ENCODE measurements around the gene CCNH. TPM values are rescaled to one million over a fixed set of nuclear protein-coding genes. Genes with fewer than 3 reads are reported as not detected.

The CCNH gene
- total RNA-seq (2021), result 37.9 and 38.3 TPM in 2 replicates
- long read RNA-seq, transcript CCNH-201 (9 exons, 1,378 nt), result major isoform, 142 of 169 reads
- long read RNA-seq, partial matches to known transcripts, result 4 of 169 reads
- long read RNA-seq, other reads (novel, unspliced or antisense), result 21 of 169 reads

DNA sequence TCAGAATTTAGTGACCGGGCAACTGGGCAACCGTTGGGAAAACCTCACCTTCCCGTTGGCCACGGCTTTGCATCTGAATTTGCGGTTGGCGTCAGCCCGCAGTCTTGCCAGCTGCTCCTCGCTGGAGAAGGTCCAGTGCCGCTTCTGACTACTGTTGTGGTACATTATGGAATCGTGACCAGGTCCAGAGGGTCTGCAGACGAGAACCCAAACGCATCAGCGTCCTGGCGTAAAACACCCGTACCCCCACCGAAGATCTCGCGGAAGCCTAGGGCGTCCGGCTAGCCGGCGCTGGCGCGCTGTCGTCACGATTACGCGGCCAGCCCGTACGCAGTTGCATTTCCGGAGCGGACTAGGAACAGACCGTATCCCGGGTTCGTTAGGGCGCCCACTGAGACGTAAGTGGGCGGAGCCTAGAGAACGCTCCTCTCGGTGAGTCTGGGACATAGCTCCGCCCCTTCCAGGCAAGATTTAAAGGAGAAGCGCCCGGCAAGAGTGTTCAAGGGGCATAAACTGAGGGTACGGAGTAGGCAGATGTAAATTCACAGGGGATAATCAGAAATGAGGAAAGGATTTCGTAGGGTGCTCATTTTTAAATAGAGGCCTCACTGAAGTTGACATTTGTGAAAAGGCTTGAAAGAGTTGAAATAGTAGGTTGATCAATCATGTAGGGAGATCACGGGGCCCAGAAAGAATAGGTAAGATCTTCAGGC lies at the start of gene CCNH:
Gene CCNH, minus strand, starts transcription at position 301 of the 713 bp plus-strand sequence. Its CDS starts 136 bp downstream, at position 165.
- no peak within 1 kb of the TSS for H4K8ac ChIP-seq (replicated peaks; ENCODE audit: insufficient read length, low read depth, low read length)
- H3K4ac ChIP-seq (ENCODE audit: low read depth, low read length), result no peak within 1 kb of the TSS
- no peaks in the 10 kb centered on the region for H3K9me3 ChIP-seq (ENCODE audit: control insufficient read depth, low read depth, low read length)
- H2BK15ac ChIP-seq (ENCODE audit: low read depth, low read length), result no peak within 1 kb of the TSS
- no peak within 1 kb of the TSS for H4K5ac ChIP-seq (ENCODE audit: insufficient read length, low read depth, low read length)
- H2AK5ac ChIP-seq (ENCODE audit: insufficient read length, low read length), result no peak within 1 kb of the TSS
- H3K9ac ChIP-seq (ENCODE audit: extremely low read depth, insufficient read length, low read length), result peak within 1 kb of the TSS; percentile 88
- no peak within 1 kb of the TSS for H2BK120ac ChIP-seq (ENCODE audit: low read depth, low read length, poor library complexity, severe bottlenecking)
- peak within 1 kb of the TSS; percentile 85 for H3K18ac ChIP-seq (ENCODE audit: insufficient read length, low read depth, low read length)
- Mint-ChIP-seq H3K27ac (peak within 1 kb of the TSS; percentile 96 to 98 (median 96)), H3K9me3 (no peaks in the 10 kb centered on the region; a peak in 1 of 5 replicates), H3K4me3 (peak within 1 kb of the TSS; percentile 89 to 97), H3K36me3 (ENCODE audit: insufficient read depth in 1 of 3, low read depth in 3 of 3) (peaks cover 16 to 32% (median 29%) of the 10 kb centered on the region in 3 experiments; a peak in 5 of 7 replicates), H3K27me3 (ENCODE audit: low read depth) (no peaks in the 10 kb centered on the region), H3K4me1 (peaks cover 10 to 14% of the 10 kb centered on the region in 2 experiments)
- no peaks in the 10 kb centered on the region for H3K4me1 ChIP-seq (ENCODE audit: insufficient read depth, low read length)
- WGBS (ENCODE audit: extremely low coverage, insufficient read length, low lambda C conversion rate), result no CpG with 5 or more reads among the region's 46 CpGs
- H2BK5ac ChIP-seq (ENCODE audit: insufficient read length, low read length), result no peak within 1 kb of the TSS
- H3T11ph ChIP-seq (ENCODE audit: low read length), result no peak within 1 kb of the TSS
- H3K79me1 ChIP-seq (ENCODE audit: insufficient read depth, low read depth, low read length, poor library complexity, severe bottlenecking), result no peaks in the 10 kb centered on the region
- DNase-seq, result peak; percentile 98
- TF ChIP-seq, protein P1, sequence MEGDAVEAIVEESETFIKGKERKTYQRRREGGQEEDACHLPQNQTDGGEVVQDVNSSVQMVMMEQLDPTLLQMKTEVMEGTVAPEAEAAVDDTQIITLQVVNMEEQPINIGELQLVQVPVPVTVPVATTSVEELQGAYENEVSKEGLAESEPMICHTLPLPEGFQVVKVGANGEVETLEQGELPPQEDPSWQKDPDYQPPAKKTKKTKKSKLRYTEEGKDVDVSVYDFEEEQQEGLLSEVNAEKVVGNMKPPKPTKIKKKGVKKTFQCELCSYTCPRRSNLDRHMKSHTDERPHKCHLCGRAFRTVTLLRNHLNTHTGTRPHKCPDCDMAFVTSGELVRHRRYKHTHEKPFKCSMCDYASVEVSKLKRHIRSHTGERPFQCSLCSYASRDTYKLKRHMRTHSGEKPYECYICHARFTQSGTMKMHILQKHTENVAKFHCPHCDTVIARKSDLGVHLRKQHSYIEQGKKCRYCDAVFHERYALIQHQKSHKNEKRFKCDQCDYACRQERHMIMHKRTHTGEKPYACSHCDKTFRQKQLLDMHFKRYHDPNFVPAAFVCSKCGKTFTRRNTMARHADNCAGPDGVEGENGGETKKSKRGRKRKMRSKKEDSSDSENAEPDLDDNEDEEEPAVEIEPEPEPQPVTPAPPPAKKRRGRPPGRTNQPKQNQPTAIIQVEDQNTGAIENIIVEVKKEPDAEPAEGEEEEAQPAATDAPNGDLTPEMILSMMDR (conservative IDR thresholded peaks at IDR 0.05), result no peak
- H2AFZ ChIP-seq (ENCODE audit: low read length), result peak within 1 kb of the TSS; percentile 25
- H4K91ac ChIP-seq (ENCODE audit: insufficient read length, low read depth, low read length), result no peak within 1 kb of the TSS
- peaks cover 5% of the 10 kb centered on the region; the same call in 1 of the 2 replicates for H3K79me2 ChIP-seq (ENCODE audit: insufficient read depth, low read length)
- H2BK20ac ChIP-seq (ENCODE audit: low read depth, low read length, poor library complexity, severe bottlenecking), result no peak within 1 kb of the TSS
- H4K20me1 ChIP-seq (ENCODE audit: control insufficient read depth, insufficient read depth, insufficient read length), result no peaks in the 10 kb centered on the region
- H3K56ac ChIP-seq (ENCODE audit: insufficient read length, low read depth, low read length), result no peak within 1 kb of the TSS
- peak within 1 kb of the TSS; percentile 91 for H3K4me2 ChIP-seq (ENCODE audit: insufficient read depth, insufficient read length, low read length)
- no peak within 1 kb of the TSS for H3K23ac ChIP-seq (ENCODE audit: insufficient read length, low read depth, low read length)
- no peaks in the 10 kb centered on the region for H3K27me3 ChIP-seq (ENCODE audit: insufficient read depth, low read length)
- peak within 1 kb of the TSS; percentile 23 for H3K27ac ChIP-seq (ENCODE audit: insufficient read length, low read depth, low read length)
- no peak within 1 kb of the TSS for H2BK12ac ChIP-seq (ENCODE audit: insufficient read length, low read depth, low read length)
- peaks cover 6% of the 10 kb centered on the region for H3K23me2 ChIP-seq (ENCODE audit: insufficient read length, low read depth, low read length, poor library complexity, severe bottlenecking)
- H3K14ac ChIP-seq (ENCODE audit: insufficient read depth, low read length), result peak within 1 kb of the TSS; percentile 80

Measured in H9 (cell line).